Measurements from ENCODE around the gene RPS26. TPM values are rescaled to one million over a fixed set of nuclear protein-coding genes. Genes with fewer than 3 reads are reported as not detected.

RPS26 gene
- total and polyA plus RNA-seq, 2 of the 13 experiments (the other 11 are each of a cell fraction or from before 2014, with no cell fraction given), result 150 to 421 TPM

DNA sequence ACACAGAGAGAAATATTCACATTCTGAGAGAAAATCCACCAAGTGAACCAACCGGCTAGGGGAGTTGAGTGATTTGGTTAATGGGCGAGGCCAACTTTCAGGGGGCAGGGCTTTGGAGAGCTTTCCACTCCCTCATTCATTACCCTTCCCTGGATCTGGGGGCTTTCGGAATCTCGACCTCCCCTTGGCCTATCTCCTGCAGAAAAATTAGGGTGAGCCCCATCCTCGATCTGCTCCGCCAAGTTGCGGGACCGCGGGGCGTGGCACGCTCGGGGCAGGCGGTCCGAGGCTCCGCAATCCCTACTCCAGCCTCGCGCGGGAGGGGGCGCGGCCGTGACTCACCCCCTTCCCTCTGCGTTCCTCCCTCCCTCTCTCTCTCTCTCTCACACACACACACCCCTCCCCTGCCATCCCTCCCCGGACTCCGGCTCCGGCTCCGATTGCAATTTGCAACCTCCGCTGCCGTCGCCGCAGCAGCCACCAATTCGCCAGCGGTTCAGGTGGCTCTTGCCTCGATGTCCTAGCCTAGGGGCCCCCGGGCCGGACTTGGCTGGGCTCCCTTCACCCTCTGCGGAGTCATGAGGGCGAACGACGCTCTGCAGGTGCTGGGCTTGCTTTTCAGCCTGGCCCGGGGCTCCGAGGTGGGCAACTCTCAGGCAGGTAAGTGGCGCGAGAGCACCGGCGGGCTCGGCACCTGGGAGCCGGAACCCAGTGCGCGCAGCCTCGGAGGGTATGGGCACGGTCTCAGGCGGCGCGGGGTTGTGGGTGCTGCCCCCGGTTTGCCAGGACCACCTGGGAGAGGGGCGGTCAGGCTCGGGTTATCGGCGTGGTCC is 38.2 kb downstream of the RPS26 start, which contains the start of gene ERBB3 (continued):
- TF ChIP-seq BHLHE40 (IDR thresholded peaks at IDR 0.05; ENCODE audit: low read length) (no peak), ATF4 (CRISPR knock-in tag; IDR thresholded peaks at IDR 0.05) (peak in 1 of 2 experiments; percentile 77; a peak in 2 of 4 replicates), MLX (CRISPR knock-in tag; IDR thresholded peaks at IDR 0.05) (no peak), GMEB2 (CRISPR knock-in tag; IDR thresholded peaks at IDR 0.05; ENCODE audit: low read depth) (no peak), BATF2 (CRISPR knock-in tag; IDR thresholded peaks at IDR 0.05) (peak; percentile 51; the same call in 1 of the 2 replicates), ZNF777 (CRISPR knock-in tag; IDR thresholded peaks at IDR 0.05) (no peak; the same call in 1 of the 2 replicates), DNMT3B (CRISPR knock-in tag; conservative IDR thresholded peaks at IDR 0.05) (peak; percentile 62; the same call in 1 of the 2 replicates), MYC (CRISPR knock-in tag; IDR thresholded peaks at IDR 0.05; ENCODE audit: borderline replicate concordance) (peak; percentile 66), ZNF547 (CRISPR knock-in tag; IDR thresholded peaks at IDR 0.05) (no peak; the same call in 1 of the 2 replicates), ZNF234 (CRISPR knock-in tag; conservative IDR thresholded peaks at IDR 0.05) (peak; percentile 91; the same call in 1 of the 2 replicates), SP5 (CRISPR knock-in tag; IDR thresholded peaks at IDR 0.05; ENCODE audit: borderline replicate concordance, low read depth) (peak; percentile 72; the same call in 1 of the 2 replicates), TBX2 (CRISPR knock-in tag; IDR thresholded peaks at IDR 0.05; ENCODE audit: borderline replicate concordance) (no peak; the same call in 1 of the 2 replicates), SPEN (CRISPR knock-in tag; IDR thresholded peaks at IDR 0.05; ENCODE audit: low read depth) (0 out of 2 replicates have a peak, but pooled peaks have one; percentile 44), HOXA9 (CRISPR knock-in tag; IDR thresholded peaks at IDR 0.05; ENCODE audit: borderline replicate concordance) (peak; percentile 62; the same call in 1 of the 2 replicates), ZUFSP (CRISPR knock-in tag; IDR thresholded peaks at IDR 0.05; ENCODE audit: borderline replicate concordance) (no peak), ZNF782 (CRISPR knock-in tag; IDR thresholded peaks at IDR 0.05; ENCODE audit: borderline replicate concordance) (0 out of 2 replicates have a peak, but pooled peaks have one; percentile 56), ZMAT3 (CRISPR knock-in tag; conservative IDR thresholded peaks at IDR 0.05) (peak; percentile 13; the same call in 1 of the 2 replicates), ZFP91 (CRISPR knock-in tag; IDR thresholded peaks at IDR 0.05; ENCODE audit: borderline replicate concordance) (peak; percentile 30), SSRP1 (CRISPR knock-in tag; IDR thresholded peaks at IDR 0.05) (peak; percentile 86; the same call in 1 of the 2 replicates)
